ENCODE data around the gene CREBRF. TPM values are rescaled to one million over a fixed set of nuclear protein-coding genes. Genes with fewer than 3 reads are reported as not detected.

The CREBRF gene
- total and polyA plus RNA-seq, 2 donors (not counting 1 experiment from before 2014, with no cell fraction given) = 29.7 to 89.7 TPM

- peak; percentile 97 for DNase-seq
- Histone ChIP-seq H3K4me1 (ENCODE audit: control insufficient read depth in 2 of 2, insufficient read depth in 2 of 2, low read length in 2 of 2) (peaks cover 3 to 8% of the 10 kb centered on the region in 2 donors), H3K27me3 (replicated peaks in 1 of 4; ENCODE audit: control extremely low read depth in 1 of 4, control insufficient read depth in 3 of 4, insufficient read depth in 4 of 4, low read length in 3 of 4) (no peaks in the 10 kb centered on the region), H3K9ac (ENCODE audit: low read length) (peak within 1 kb of the TSS; percentile 90), H3K4me2 (replicated peaks; ENCODE audit: low read depth, low read length, poor library complexity, severe bottlenecking) (peak within 1 kb of the TSS; percentile 79), H3K36me3 (replicated peaks in 1 of 2; ENCODE audit: control extremely low read depth in 1 of 2, control insufficient read depth in 1 of 2, extremely low read depth in 1 of 2, insufficient read depth in 2 of 2, low read length in 1 of 2) (peaks cover 0 to 4% of the 10 kb centered on the region in 2 experiments), H3K9me3 (ENCODE audit: control extremely low read depth in 1 of 3, control insufficient read depth in 2 of 3, insufficient read depth in 1 of 3, low read length in 2 of 3) (no peaks in the 10 kb centered on the region), H2AFZ (ENCODE audit: insufficient read depth, low read depth, low read length, poor library complexity, severe bottlenecking) (peak within 1 kb of the TSS; percentile 87), H4K20me1 (ENCODE audit: control insufficient read depth, insufficient read depth, low read length, poor library complexity, severe bottlenecking) (no peaks in the 10 kb centered on the region), H3K79me2 (ENCODE audit: control insufficient read depth, insufficient read depth, low read length) (no peaks in the 10 kb centered on the region), H3K27ac (ENCODE audit: low read length in 2 of 2) (peak within 1 kb of the TSS; percentile 90 to 95), H3K4me3 (ENCODE audit: control extremely low read depth in 1 of 5, extremely low read depth in 1 of 5, insufficient read depth in 1 of 5, low read depth in 2 of 5, low read length in 4 of 5) (peak within 1 kb of the TSS; percentile 79 to 100 (median 97))
- POLR2A ChIA-PET = interaction anchor here (0.5 to 1.0 kb wide), 4 partner anchors 9 to 165 kb away, joined by 3 to 5 read pairs (median 4); partner anchors contain the start of gene ATP6V0E1
- intact Hi-C loops (cut with micrococcal nuclease) = loop anchor here (1.0 to 10.0 kb wide), 7 partner anchors 88 to 1140 kb away; partner anchors contain the start of genes CREBRF, ERGIC1, FBXW11 and RPL26L1
- TF ChIP-seq, protein P1, sequence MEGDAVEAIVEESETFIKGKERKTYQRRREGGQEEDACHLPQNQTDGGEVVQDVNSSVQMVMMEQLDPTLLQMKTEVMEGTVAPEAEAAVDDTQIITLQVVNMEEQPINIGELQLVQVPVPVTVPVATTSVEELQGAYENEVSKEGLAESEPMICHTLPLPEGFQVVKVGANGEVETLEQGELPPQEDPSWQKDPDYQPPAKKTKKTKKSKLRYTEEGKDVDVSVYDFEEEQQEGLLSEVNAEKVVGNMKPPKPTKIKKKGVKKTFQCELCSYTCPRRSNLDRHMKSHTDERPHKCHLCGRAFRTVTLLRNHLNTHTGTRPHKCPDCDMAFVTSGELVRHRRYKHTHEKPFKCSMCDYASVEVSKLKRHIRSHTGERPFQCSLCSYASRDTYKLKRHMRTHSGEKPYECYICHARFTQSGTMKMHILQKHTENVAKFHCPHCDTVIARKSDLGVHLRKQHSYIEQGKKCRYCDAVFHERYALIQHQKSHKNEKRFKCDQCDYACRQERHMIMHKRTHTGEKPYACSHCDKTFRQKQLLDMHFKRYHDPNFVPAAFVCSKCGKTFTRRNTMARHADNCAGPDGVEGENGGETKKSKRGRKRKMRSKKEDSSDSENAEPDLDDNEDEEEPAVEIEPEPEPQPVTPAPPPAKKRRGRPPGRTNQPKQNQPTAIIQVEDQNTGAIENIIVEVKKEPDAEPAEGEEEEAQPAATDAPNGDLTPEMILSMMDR (IDR thresholded peaks at IDR 0.05) = peak; percentile 81
- TF ChIP-seq EZH2 (IDR thresholded peaks at IDR 0.05; ENCODE audit: borderline replicate concordance, insufficient read depth, low read depth, low read length, poor library complexity, severe bottlenecking) = no peak
- H3K27ac Mint-ChIP-seq = peak within 1 kb of the TSS; percentile 98
- H3K4me3 Mint-ChIP-seq = peak within 1 kb of the TSS; percentile 98
- no peaks in the 10 kb centered on the region for H3K27me3 Mint-ChIP-seq
- peak; percentile 90 for ATAC-seq (ENCODE audit: low read depth)
- peaks cover 8% of the 10 kb centered on the region for H3K4me1 Mint-ChIP-seq
- under 1% methylated on average over 38 of the region's 48 CpGs for WGBS (ENCODE audit: insufficient coverage)
- H3K9me3 Mint-ChIP-seq (ENCODE audit: insufficient read depth) = no peaks in the 10 kb centered on the region
- CTCF ChIA-PET = interaction anchor here (0.8 to 1.9 kb wide), 11 partner anchors 14 to 471 kb away, joined by 3 to 19 read pairs (median 4); partner anchors contain the start of genes ATP6V0E1 and RPL26L1
These were observed 88.3 kb downstream of the CREBRF start, which contains the start of gene BNIP1 for GRCh38 chr5:173144200-173145176. Gene BNIP1, plus strand, starts transcription at chr5:173144531. Its CDS starts 15 bp downstream, at chr5:173144546.

Measured in B cell (primary cell).